Activated T-cell treated with anti-CD3 and anti-CD28 coated beads for 24 hours (primary cell): ENCODE measurements around the gene RAPH1.
"Not testable (repeated sequence)": the region's sequence is repeated elsewhere in the genome, so short reads cannot be mapped to it uniquely, and the experiment has no call there.

Experiments
- DNase-seq: peaks from one replicate; pipeline ENCODE4 v3.0.0-alpha.2; 2020; ENCODE audit warnings: low read depth

The RAPH1 gene

GRCh38 chr2:203548887-203549286 lies 13.8 kb upstream of the RAPH1 start:
- DNase-seq: no peak

DNA sequence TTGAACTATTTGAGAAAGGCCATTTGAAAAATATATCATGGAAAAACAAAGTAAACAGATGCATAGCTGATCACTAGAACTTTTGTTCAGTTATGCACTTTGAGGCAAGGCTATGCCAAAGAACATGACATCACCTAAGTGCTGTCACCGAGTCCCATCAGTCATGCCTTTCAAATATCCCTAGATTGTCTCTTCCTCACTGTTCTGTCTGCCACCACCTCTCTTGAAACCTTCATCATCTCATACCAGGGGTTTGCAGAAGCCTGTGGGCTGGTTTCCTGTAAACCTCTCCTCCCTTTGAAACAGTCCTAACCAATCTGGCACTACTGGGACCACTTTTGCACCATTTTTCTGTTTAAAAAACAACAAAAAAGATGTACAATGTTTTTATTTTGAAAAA lies 12.3 kb upstream of the RAPH1 start:
- no peak for DNase-seq

DNA sequence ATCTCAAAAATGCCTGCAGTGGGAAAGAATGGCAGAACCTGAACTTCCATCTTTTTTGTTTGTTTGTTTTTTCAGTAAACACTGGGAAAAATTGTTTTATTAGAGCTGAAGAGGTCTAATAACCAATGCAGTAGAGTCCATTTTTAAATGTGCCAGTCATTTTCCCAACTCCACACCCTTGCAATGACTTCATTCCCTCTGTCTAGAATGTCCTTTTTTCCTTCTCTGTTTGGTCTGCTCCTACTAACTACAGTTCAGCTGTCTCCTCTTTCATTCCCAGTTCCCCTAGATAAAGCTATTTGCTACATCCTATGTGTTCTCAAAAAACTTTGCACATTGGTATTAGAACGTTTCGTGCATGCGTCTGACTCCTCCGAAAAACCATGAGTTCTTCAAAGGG lies 9.3 kb upstream of the RAPH1 start:
- no peak for DNase-seq

GRCh38 chr2:203543898-203544328 lies 8.8 kb upstream of the RAPH1 start:
- no peak for DNase-seq

DNA sequence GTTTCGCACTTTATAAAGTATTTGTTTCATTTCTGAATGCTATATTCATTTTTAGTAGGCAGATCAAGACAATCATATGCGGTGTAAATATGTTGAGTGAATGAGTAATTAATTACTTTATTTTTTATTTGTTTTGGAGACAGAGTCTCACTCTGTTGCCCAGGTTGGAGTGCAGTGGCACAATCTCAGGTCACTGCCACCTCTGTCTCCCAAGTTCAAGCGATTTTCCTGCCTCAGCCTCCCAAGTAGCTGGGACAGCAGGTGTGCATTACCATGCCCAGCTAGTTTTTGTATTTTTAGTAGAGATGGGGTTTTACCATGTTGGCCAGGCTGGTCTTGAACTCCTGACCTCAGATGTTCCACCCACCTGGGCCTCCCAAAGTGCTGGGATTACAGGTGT lies 5.5 kb upstream of the RAPH1 start:
- not testable (repeated sequence) for DNase-seq

DNA sequence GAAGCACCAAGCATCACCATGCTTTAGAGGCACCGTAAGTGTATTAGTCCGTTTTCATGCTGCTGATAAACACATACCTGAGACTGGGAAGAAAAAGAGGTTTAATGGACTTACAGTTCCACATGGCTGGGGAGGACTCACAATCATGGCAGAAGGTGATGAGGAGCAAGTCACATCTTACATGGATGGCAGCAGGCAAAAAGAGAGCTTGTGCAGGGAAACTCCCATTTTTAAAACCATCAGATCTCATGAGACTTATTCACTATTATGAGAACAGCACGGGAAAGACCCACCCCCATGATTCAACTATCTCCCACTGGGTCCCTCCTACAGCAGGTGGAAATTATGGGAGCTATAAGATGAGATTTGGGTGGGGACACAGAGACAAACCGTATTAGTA lies 3.1 kb upstream of the RAPH1 start:
- DNase-seq: not testable (repeated sequence)

DNA sequence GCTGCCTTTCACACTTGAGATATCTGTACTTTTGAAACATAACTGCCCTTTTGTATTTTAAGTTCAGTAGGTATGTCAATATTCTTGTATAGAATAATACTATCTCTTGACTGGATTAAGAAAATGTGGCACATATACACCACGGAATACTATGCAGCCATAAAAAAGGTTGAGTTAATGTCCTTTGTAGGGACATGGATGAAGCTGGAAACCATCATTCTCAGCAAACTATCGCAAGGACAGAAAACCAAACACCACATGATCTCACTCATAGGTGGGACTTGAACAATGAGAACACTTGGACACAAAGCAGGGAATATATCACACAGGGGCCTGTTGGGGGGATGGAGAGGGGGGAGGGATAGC lies 1.5 kb upstream of the RAPH1 start:
- DNase-seq: not testable (repeated sequence)

DNA sequence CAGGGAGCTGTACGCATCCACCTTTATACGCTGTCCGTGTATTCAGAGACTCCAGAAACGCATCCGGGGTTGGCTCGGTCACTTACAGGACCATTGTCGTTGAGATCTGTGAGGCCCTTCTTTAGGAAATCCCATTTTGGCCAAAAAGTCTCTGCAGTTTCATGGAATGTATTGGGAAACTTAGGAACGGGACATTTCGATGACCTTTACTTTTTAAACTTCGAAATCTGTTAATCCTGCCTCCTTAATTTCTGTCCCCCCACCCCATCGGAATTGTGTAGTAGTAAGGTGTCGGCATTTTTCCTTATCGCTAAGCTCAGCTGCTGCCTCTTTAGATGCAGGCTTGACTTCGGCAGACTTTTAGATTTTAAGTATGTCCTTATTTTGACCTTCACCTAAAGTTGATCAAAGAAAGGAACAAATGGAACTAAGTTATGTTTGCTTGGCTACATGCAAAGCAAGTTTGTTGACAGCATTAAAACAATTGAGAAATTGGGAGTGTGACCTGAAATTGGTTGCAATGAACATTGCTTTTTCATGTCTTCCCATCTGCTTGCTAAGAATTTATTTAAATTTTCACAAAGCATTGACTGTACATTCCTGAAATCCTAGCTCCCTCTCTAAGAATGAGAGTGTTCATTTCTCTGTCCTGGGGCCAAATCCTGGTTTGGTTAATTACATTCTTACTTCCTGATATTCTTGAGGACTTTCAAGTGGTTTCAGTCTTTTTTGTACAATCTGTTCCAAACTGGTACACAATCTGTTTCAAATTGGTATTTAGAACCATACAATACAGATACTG lies 884 bp upstream of the RAPH1 start:
- no peak for DNase-seq

- peak; percentile 10 for DNase-seq
Observed at GRCh38 chr2:203534621-203535077, 452 bp downstream of the RAPH1 start.

- no peak for DNase-seq
Observed at GRCh38 chr2:203533676-203534591, 1.2 kb downstream of the RAPH1 start.

- DNase-seq: no peak
Observed at GRCh38 chr2:203532957-203533658, 2.0 kb downstream of the RAPH1 start.

GRCh38 chr2:203527719-203528118 lies 7.4 kb downstream of the RAPH1 start:
- DNase-seq: no peak

DNA sequence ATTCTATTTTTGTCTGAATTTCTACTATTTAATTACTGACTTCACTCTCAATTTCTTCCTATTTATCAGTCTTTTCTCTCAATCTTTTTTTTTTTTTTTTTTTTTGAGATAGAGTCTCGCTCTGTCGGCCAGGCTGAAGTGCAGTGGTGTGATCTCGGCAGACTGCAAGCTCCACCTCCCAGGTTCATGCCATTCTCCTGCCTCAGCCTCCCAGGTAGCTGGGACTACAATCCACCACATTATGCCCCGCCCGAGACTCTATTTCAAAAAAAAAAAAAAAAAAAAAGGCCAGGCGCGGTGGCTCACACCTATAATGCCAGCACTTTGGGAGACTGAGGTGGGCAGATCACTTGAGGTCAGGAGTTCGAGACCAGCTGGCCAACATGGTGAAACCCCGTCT lies 21.8 kb downstream of the RAPH1 start:
- not testable (repeated sequence) for DNase-seq

- DNase-seq: no peak
Observed at GRCh38 chr2:203510941-203511305, 24.2 kb downstream of the RAPH1 start.

DNA sequence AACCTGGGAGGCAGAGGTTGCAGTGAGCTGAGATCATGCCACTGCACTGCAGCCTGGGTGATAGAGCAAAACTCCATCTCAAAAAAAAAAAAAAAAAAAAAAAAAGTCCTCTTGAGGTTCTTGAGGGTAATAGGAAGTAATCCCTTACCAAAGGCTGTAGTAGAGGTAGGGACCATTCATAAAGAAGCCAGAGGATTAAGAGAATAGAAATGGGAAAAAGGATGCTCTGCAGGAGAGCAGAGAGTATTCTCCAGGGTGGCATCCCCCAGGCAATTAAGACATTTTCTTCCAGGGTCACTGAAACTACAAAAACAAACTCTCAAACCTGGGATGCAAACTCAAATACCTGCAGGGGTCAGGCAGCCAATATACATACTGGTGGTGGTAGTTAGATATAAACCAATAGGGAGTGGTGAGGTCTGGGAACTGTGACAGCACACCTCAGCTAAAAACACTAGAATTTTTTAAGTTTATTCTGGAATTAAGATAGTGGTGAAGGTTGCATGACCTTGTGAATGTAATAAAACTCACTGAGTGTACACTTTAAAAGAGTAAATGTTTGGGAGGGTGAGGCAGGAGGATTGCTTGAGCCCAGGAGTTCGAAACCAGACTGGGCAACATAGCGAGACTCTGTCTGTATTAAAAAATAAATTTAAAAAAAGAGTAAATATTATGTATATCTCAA lies 24.7 kb downstream of the RAPH1 start:
- no peak for DNase-seq

GRCh38 chr2:203503460-203503859 lies 31.6 kb downstream of the RAPH1 start:
- DNase-seq: not testable (repeated sequence)

DNA sequence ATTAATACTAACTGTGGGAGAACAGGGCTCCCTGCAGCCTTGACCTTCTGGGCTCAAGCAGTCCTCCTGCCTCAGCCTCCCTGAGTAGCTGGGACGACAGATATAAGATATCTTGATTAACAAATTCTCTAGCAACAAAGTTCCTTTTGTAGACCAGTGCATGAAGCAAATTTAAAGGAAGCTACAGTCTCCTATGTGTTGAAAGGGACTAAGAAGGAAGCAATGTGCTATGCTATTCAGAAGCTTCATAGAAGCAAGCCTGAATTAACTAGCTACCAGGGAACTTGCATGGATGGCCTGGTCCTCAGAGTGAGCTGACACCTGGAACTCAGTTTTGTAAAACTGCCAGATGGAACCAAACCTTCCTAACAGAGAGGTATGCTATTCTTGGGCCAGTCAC lies 33.2 kb downstream of the RAPH1 start:
- no peak for DNase-seq

- no peak for DNase-seq
Observed at GRCh38 chr2:203500951-203501350, 34.1 kb downstream of the RAPH1 start.

GRCh38 chr2:203500297-203500696 lies 34.8 kb downstream of the RAPH1 start:
- DNase-seq: no peak

DNA sequence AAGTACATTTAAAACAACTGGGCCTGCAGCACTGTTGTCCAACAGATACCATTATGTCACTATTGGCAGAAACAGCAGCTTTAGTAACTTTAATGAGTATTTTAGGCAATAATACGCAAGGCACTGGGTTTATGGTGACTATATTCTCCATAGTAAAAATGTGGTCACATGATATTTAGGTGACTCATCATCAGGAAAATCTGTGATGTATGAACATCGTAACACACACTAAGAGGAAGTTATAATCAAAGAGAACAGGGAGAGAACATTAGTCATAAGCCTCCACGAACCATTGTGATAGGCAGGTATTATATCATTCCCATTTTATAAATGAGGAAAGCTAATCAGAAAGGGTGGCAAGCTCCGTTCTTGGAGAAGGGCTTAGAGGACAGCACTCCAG lies 36.9 kb downstream of the RAPH1 start:
- no peak for DNase-seq

DNA sequence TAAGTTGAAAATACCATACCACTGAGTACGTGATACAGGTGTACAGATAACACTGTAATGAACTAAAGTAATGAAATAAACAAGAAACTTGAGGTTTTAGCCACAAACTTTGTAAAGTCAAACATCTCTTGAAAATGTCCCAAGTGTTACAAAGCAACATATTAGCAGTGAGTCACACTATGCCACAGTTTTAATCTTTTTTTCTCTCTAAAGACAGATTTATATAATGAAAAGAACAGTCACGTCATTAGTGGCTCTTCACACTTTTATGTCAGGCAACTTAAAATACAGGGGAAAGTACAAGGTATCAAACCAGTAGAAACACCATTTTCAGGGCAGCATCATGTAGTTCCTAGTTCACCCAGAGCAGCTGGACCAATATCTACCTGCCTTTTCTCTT lies 42.1 kb downstream of the RAPH1 start:
- DNase-seq: no peak

DNA sequence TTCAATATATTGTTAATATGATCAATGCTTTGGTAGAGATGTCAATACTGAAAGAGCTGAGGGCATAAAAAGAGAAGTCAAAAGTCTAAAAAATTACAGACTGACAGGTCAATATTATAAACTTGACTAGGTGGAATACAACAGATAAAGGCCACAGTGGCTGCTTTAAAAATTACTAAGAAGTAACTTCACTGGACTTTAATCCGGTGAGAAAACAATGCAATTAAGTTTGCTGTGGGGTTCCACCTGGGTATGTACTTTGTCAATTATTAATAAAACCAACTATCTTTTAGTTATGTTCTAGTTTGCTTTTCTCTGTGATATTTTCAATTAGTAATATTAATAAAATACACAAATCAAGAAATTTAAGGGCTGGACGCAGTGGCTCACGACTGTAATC lies 44.7 kb downstream of the RAPH1 start:
- DNase-seq: no peak
